Ishikawa (cell line): Measurements from ENCODE around the gene SMIM38.

ENCODE experiments used
- CEBPB ChIP-seq: IDR thresholded peaks from 2 replicates; pipeline ENCODE4 v1.6.1; 2012
- CREB1 ChIP-seq: IDR thresholded peaks from 2 replicates; pipeline ENCODE4 v1.6.1; 2012; ENCODE audit warnings: low read depth
- EGR1 ChIP-seq: IDR thresholded peaks from 2 replicates; pipeline ENCODE4 v1.6.1; 2012
- EP300 ChIP-seq: IDR thresholded peaks from 2 replicates; pipeline ENCODE4 v1.6.1; 2012; ENCODE audit warnings: borderline replicate concordance
- FOXM1 ChIP-seq: IDR thresholded peaks from 2 replicates; pipeline ENCODE4 v1.6.1; 2012; ENCODE audit warnings: low read depth, borderline replicate concordance
- NFIC ChIP-seq: IDR thresholded peaks from 2 replicates; pipeline ENCODE4 v1.6.1; 2012
- RAD21 ChIP-seq: IDR thresholded peaks from 2 replicates; pipeline ENCODE4 v1.6.1; 2012; ENCODE audit warnings: low read depth
- TAF1 ChIP-seq: IDR thresholded peaks from 2 replicates; pipeline ENCODE4 v1.6.1; 2012; ENCODE audit warnings: low read depth, mild to moderate bottlenecking
- TCF12 ChIP-seq: IDR thresholded peaks from 2 replicates; pipeline ENCODE4 v1.6.1; 2012; ENCODE audit warnings: low read depth
- TEAD4 ChIP-seq: IDR thresholded peaks from 2 replicates; pipeline ENCODE4 v1.6.1; 2012
- YY1 ChIP-seq: IDR thresholded peaks from 2 replicates; pipeline ENCODE4 v1.6.1; 2012; ENCODE audit warnings: low read depth
- ZBTB7A ChIP-seq: IDR thresholded peaks from 2 replicates; pipeline ENCODE4 v1.6.1; 2012; ENCODE audit warnings: low read depth
- TF ChIP-seq, protein P1 (sequence below): IDR thresholded peaks from 2 replicates; pipeline ENCODE4 v1.6.1; 2012
- TF ChIP-seq, protein P2 (sequence below): IDR thresholded peaks from 2 replicates; pipeline ENCODE4 v1.6.1; 2012; ENCODE audit warnings: low read depth, mild to moderate bottlenecking
- TF ChIP-seq, protein P3 (sequence below): IDR thresholded peaks from 2 replicates; pipeline ENCODE4 v1.6.1; 2012

Gene SMIM38

DNA sequence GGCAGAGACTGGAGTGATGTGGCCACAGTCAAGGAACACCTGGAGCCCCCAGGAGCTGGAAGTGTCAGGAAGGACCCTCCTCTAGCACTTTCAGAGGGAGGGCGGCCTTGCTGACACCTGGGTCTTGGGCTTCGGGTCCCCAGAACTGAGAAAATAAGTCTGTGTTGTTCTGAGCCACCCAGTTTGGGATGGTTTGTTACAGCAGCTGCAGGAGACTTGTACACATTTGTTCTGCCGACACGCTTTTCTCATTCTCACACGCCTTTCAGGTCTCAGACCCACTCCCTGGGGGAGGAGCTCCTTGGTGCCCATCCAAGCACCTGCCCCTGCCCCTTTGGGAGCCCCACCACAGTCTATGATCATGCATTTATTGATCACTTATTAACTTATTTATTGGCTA lies 47.2 kb upstream of the SMIM38 start:
- TF ChIP-seq, protein P1, sequence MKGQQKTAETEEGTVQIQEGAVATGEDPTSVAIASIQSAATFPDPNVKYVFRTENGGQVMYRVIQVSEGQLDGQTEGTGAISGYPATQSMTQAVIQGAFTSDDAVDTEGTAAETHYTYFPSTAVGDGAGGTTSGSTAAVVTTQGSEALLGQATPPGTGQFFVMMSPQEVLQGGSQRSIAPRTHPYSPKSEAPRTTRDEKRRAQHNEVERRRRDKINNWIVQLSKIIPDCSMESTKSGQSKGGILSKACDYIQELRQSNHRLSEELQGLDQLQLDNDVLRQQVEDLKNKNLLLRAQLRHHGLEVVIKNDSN: no peak
- TF ChIP-seq TEAD4 (no peak), TAF1 (no peak), CEBPB (no peak), ZBTB7A (no peak), CREB1 (no peak), NFIC (no peak), EGR1 (no peak), YY1 (no peak), EP300 (no peak), FOXM1 (no peak)
- TF ChIP-seq, protein P2, sequence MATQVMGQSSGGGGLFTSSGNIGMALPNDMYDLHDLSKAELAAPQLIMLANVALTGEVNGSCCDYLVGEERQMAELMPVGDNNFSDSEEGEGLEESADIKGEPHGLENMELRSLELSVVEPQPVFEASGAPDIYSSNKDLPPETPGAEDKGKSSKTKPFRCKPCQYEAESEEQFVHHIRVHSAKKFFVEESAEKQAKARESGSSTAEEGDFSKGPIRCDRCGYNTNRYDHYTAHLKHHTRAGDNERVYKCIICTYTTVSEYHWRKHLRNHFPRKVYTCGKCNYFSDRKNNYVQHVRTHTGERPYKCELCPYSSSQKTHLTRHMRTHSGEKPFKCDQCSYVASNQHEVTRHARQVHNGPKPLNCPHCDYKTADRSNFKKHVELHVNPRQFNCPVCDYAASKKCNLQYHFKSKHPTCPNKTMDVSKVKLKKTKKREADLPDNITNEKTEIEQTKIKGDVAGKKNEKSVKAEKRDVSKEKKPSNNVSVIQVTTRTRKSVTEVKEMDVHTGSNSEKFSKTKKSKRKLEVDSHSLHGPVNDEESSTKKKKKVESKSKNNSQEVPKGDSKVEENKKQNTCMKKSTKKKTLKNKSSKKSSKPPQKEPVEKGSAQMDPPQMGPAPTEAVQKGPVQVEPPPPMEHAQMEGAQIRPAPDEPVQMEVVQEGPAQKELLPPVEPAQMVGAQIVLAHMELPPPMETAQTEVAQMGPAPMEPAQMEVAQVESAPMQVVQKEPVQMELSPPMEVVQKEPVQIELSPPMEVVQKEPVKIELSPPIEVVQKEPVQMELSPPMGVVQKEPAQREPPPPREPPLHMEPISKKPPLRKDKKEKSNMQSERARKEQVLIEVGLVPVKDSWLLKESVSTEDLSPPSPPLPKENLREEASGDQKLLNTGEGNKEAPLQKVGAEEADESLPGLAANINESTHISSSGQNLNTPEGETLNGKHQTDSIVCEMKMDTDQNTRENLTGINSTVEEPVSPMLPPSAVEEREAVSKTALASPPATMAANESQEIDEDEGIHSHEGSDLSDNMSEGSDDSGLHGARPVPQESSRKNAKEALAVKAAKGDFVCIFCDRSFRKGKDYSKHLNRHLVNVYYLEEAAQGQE: no peak
- TF ChIP-seq, protein P3, sequence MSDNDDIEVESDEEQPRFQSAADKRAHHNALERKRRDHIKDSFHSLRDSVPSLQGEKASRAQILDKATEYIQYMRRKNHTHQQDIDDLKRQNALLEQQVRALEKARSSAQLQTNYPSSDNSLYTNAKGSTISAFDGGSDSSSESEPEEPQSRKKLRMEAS: no peak

DNA sequence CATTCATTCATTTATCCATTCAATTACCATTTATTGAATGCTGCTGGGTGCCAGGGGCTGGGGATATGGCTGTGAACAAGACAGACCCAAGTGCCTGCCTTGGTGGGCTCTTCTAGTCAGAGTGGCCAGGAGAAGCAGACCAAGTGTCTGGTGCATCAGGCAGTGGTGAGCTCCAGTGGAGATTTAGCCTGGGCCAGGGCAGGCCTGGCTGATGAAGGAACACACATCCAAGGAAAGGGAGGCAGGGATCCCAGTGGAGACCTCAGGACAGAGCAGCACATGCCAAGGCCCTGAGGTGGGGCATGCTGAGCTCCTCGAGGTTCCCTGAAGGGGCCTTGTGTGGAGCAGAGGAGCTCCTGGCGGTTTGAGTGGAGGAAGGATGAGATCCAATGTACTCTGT lies 46.6 kb upstream of the SMIM38 start:
- no peak for TF ChIP-seq CREB1
- TF ChIP-seq ZBTB7A: no peak
- TF ChIP-seq, protein P3: no peak
- TF ChIP-seq NFIC: no peak
- TF ChIP-seq RAD21: no peak
- no peak for TF ChIP-seq YY1
- TF ChIP-seq TAF1: no peak
- TF ChIP-seq TCF12: no peak
- TF ChIP-seq TEAD4: no peak
- TF ChIP-seq FOXM1: no peak
- no peak for TF ChIP-seq EGR1
- TF ChIP-seq, protein P1: no peak
- TF ChIP-seq EP300: no peak
- TF ChIP-seq, protein P2: no peak

DNA sequence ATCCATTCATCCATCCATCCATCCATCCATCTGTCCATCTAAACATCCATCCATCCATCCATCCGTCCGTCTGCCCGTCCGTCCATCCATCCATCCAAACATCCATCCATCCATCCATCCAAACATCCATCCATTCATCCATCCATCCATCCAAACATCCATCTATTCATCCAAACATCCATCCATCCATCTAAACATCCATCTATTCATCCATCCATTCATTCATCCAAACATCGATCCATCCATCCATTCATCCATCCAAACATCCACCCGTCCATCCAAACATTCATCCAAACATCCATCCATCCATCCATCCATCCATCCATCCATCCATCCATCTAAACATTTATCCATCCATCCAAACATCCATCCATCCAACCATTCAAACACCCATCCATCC lies 45.3 kb upstream of the SMIM38 start:
- TF ChIP-seq EP300: no peak

DNA sequence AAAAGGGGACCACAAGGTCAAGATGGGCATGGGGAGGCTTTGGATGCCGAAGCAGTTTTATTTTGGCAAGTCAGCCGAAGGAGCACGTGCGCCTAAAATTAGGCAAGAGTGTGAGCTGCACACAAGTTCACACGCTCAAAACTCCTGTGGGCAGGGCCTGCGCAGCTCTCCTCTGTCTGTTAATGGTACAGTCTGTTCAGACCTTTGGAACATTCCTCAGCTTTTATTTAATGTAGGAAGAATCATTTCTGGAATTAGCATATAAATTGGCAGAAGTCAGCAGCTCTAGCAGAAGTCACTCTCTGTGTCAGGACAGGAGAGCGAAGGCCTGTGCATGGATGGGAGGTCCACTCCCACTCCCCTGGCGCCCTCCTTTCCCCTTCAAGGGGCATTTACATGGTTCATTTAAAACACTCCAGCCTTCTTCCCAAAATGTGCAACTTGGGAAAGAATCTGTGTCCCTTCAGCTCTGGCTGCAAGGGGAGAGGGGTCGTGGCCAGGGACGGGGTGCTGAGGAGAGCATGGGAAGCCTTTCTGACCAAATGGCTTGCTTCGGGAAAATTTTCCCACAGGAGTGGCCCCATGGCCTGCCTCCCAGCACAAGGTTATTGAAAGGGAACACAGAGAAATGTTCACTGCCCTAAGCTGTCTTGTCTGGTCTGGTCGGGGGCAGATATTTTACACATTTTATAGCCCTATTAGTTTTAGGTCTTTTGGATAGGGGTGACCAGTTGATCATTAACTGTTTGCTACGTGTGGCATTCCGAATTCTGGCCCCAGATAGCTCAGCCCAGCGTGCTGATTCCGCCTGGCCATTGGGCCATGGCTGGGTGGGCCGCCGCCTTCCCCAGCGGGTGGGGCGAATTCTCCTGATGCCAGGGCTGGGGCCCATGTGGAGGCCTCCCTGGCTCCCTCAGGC lies 43.9 kb upstream of the SMIM38 start:
- no peak for TF ChIP-seq TAF1

DNA sequence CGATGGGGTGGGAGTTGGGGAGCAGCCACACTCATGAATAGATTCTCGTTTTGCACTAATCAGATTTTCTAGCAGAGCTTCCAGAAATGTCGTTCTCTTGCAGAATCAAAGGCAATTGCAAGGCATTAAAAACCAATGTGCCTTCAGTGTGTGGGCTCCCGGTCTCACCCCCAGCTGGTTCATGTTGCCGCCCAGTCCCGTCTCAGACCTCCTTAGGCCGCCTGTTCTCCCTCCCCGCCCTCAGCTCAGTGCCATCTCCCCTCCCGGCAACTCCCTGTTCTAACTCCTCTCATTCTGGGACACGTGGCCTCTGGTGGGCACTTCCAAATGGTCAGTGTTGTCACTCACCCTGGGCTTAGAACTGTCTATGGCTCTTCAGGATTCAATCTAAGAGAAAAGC lies 42.5 kb upstream of the SMIM38 start:
- TF ChIP-seq, protein P1: no peak
- TF ChIP-seq, protein P2: no peak
- no peak for TF ChIP-seq RAD21
- no peak for TF ChIP-seq EGR1
- TF ChIP-seq NFIC: no peak
- TF ChIP-seq ZBTB7A: no peak
- no peak for TF ChIP-seq CREB1
- TF ChIP-seq FOXM1: no peak
- no peak for TF ChIP-seq TEAD4
- no peak for TF ChIP-seq EP300
- no peak for TF ChIP-seq TAF1
- TF ChIP-seq TCF12: no peak
- TF ChIP-seq, protein P3: no peak
- no peak for TF ChIP-seq CEBPB
- no peak for TF ChIP-seq YY1
